MM.1S (cell line): ENCODE measurements around the gene KLHL1.

Experiments
- DNase-seq: peaks from one replicate; pipeline ENCODE4 v3.0.0-alpha.2; 2015
- H2AFZ ChIP-seq: fragments of 300-600 bp; sonication (generic); 2 replicates; pipeline ENCODE4 v1.6.0; 2016; ENCODE audit warnings: antibody characterized with exemption, low read length
- H3F3A ChIP-seq: fragments of 300-600 bp; sonication (generic); 2 replicates; pipeline ENCODE4 v1.6.1; 2016; ENCODE audit warnings: mild to moderate bottlenecking, antibody characterized with exemption, low read length, moderate library complexity, mixed read lengths; ENCODE audit not compliant: insufficient read depth
- H3K27ac ChIP-seq: fragments of 300-600 bp; sonication (generic); 2 replicates; pipeline ENCODE4 v1.5.1; 2016; ENCODE audit warnings: mild to moderate bottlenecking, low read length
- H3K27me3 ChIP-seq: fragments of 300-600 bp; sonication (generic); replicated peaks from 2 replicates; pipeline ENCODE4 v1.6.0; 2016; ENCODE audit warnings: low read length; ENCODE audit not compliant: insufficient read depth
- H3K36me3 ChIP-seq: fragments of 300-600 bp; sonication (generic); replicated peaks from 2 replicates; pipeline ENCODE4 v1.6.1; 2016; ENCODE audit warnings: mild to moderate bottlenecking, low read length, mixed read lengths; ENCODE audit not compliant: insufficient read depth
- H3K4me1 ChIP-seq: fragments of 300-600 bp; sonication (generic); 2 replicates; pipeline ENCODE4 v1.6.1; 2016; ENCODE audit warnings: low read length, mixed read lengths
- H3K4me2 ChIP-seq: fragments of 300-600 bp; sonication (generic); 2 replicates; pipeline ENCODE4 v1.6.0; 2016; ENCODE audit warnings: low read depth, low read length
- H3K4me3 ChIP-seq: fragments of 300-600 bp; sonication (generic); 2 replicates; pipeline ENCODE4 v1.5.1; 2016; ENCODE audit warnings: low read length, mixed read lengths
- H3K79me2 ChIP-seq: fragments of 300-600 bp; sonication (generic); 2 replicates; pipeline ENCODE4 v1.6.1; 2016; ENCODE audit warnings: mixed run types, low read length, mixed read lengths
- H3K9ac ChIP-seq: fragments of 300-600 bp; sonication (generic); 2 replicates; pipeline ENCODE4 v1.6.1; 2016; ENCODE audit warnings: low read length, mixed read lengths
- H3K9me2 ChIP-seq: fragments of 300-600 bp; sonication (generic); replicated peaks from 2 replicates; pipeline ENCODE4 v1.6.1; 2016; ENCODE audit warnings: mild to moderate bottlenecking, low read length, mixed read lengths; ENCODE audit not compliant: insufficient read depth
- H3K9me3 ChIP-seq: fragments of 300-600 bp; sonication (generic); replicated peaks from 2 replicates; pipeline ENCODE4 v1.6.1; 2016; ENCODE audit warnings: mild to moderate bottlenecking, low read length, mixed read lengths; ENCODE audit not compliant: insufficient read depth
- H4K20me1 ChIP-seq: fragments of 300-600 bp; sonication (generic); 2 replicates; pipeline ENCODE4 v1.6.1; 2016; ENCODE audit warnings: mild to moderate bottlenecking, low read length, moderate library complexity, mixed read lengths; ENCODE audit not compliant: insufficient read depth
- EZH2 ChIP-seq: fragments of 300-600 bp; sonication (generic); optimal IDR thresholded peaks from 2 replicates; pipeline ENCODE3; 2017; ENCODE audit warnings: low read depth, mild to moderate bottlenecking, antibody characterized with exemption, low read length, mixed read lengths
- EZH2phosphoT487 ChIP-seq: fragments of 300-600 bp; sonication (generic); IDR thresholded peaks from 2 replicates; pipeline ENCODE4 v1.6.1; 2018; ENCODE audit warnings: antibody characterized with exemption, low read length
- TF ChIP-seq, protein P1 (sequence below): fragments of 300-600 bp; sonication (generic); IDR thresholded peaks from 2 replicates; pipeline ENCODE4 v1.5.1; 2016; ENCODE audit warnings: antibody characterized with exemption, low read length, mixed read lengths

The KLHL1 gene

DNA sequence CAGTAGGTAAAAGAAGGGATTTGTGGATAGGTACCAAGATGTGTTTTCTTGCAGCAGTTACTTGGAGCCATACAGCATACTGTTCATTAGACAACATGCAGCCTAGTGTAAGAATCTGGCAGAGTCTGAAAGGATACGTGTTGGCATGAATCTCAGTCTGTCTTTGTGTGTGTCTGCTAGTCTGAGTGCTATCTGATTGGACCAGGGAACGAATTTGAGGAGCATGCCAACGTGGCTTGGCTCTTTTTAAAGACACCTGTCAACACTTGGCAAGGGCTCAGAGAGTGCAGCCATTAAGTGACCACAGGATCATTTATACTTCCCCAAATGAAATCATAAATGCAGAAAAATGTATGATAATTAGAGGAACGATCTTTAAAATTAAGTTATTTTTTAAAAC is 28.2 kb downstream of the KLHL1 start:
- Histone ChIP-seq H2AFZ (no peak overlapping the region), H3K9ac (no peak overlapping the region), H3K4me1 (no peaks in the 10 kb centered on the region), H3K79me2 (no peaks in the 10 kb centered on the region), H3F3A (no peaks in the 10 kb centered on the region), H3K27me3 (no peaks in the 10 kb centered on the region), H3K4me2 (no peak overlapping the region), H3K27ac (no peak overlapping the region), H4K20me1 (no peaks in the 10 kb centered on the region), H3K9me2 (no peaks in the 10 kb centered on the region), H3K4me3 (no peak overlapping the region), H3K36me3 (no peaks in the 10 kb centered on the region), H3K9me3 (no peaks in the 10 kb centered on the region)
- TF ChIP-seq EZH2phosphoT487, result no peak
- no peak for TF ChIP-seq EZH2
- TF ChIP-seq, protein P1, sequence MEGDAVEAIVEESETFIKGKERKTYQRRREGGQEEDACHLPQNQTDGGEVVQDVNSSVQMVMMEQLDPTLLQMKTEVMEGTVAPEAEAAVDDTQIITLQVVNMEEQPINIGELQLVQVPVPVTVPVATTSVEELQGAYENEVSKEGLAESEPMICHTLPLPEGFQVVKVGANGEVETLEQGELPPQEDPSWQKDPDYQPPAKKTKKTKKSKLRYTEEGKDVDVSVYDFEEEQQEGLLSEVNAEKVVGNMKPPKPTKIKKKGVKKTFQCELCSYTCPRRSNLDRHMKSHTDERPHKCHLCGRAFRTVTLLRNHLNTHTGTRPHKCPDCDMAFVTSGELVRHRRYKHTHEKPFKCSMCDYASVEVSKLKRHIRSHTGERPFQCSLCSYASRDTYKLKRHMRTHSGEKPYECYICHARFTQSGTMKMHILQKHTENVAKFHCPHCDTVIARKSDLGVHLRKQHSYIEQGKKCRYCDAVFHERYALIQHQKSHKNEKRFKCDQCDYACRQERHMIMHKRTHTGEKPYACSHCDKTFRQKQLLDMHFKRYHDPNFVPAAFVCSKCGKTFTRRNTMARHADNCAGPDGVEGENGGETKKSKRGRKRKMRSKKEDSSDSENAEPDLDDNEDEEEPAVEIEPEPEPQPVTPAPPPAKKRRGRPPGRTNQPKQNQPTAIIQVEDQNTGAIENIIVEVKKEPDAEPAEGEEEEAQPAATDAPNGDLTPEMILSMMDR, result no peak
- no peak for DNase-seq

- Histone ChIP-seq H3K27me3 (no peaks in the 10 kb centered on the region), H2AFZ (no peak overlapping the region), H3K79me2 (no peaks in the 10 kb centered on the region), H3K4me2 (no peak overlapping the region), H3K4me3 (no peak overlapping the region), H3K27ac (no peak overlapping the region), H3K9ac (no peak overlapping the region), H3F3A (no peaks in the 10 kb centered on the region), H3K9me2 (no peaks in the 10 kb centered on the region), H4K20me1 (no peaks in the 10 kb centered on the region), H3K9me3 (no peaks in the 10 kb centered on the region), H3K4me1 (no peaks in the 10 kb centered on the region), H3K36me3 (no peaks in the 10 kb centered on the region)
- TF ChIP-seq, protein P1, result no peak
- TF ChIP-seq EZH2phosphoT487 (no peak), EZH2 (no peak)
- no peak for DNase-seq
Observed at GRCh38 chr13:70054572-70054971, 53.7 kb downstream of the KLHL1 start.

DNA sequence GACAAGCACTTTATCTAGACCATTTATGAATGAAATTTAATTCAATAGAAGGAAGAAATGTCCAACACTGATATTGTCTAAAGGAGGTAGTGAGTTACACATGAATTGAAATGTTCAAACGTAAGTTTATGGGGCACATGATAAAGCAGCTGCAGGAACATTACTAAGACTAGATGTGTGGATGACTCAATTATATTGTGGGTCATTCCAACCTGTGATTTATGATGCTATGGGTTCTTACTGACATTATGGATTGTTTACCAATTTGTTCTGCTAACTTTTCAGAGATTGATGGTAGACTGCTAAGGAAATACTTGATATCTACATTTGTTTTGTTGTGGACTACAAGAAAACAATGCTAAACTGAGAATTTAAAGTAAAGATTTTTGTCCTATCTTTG is 56.7 kb downstream of the KLHL1 start:
- DNase-seq, result no peak
- H3K79me2 ChIP-seq, result no peaks in the 10 kb centered on the region
- H3K4me1 ChIP-seq, result no peaks in the 10 kb centered on the region
- H3K4me3 ChIP-seq, result no peak overlapping the region
- H3K9me2 ChIP-seq, result no peaks in the 10 kb centered on the region
- no peaks in the 10 kb centered on the region for H3K36me3 ChIP-seq
- no peaks in the 10 kb centered on the region for H3F3A ChIP-seq
- H3K9me3 ChIP-seq, result no peaks in the 10 kb centered on the region
- H3K27ac ChIP-seq, result no peak overlapping the region
- H3K9ac ChIP-seq, result no peak overlapping the region
- H4K20me1 ChIP-seq, result no peaks in the 10 kb centered on the region
- no peak overlapping the region for H2AFZ ChIP-seq
- no peak overlapping the region for H3K4me2 ChIP-seq
- TF ChIP-seq EZH2phosphoT487 (no peak), EZH2 (no peak)
- TF ChIP-seq, protein P1, result no peak
- H3K27me3 ChIP-seq, result no peaks in the 10 kb centered on the region
